Kidney (tissue), 14 donors: ENCODE measurements around the gene HNF1B. TPM values are rescaled to one million over a fixed set of nuclear protein-coding genes. Genes with fewer than 3 reads are reported as not detected.
"Not testable (repeated sequence)": the region's sequence is repeated elsewhere in the genome, so short reads cannot be mapped to it uniquely, and the experiment has no call there.

Experiments used
- DNase-seq, 5 donors: peaks; one replicate each; pipeline ENCODE4 v3.0.0-alpha.2; 2013 to 2020
- FAIRE-seq: peaks from 2 replicates; lab custom pipeline; 2012; peaks lifted over from hg19 to GRCh38; lab: Jason Lieb, UNC
- H3K27ac ChIP-seq, 2 donors: one replicate each; pipeline ENCODE4 v1.7.0; 2013; ENCODE audit warnings: low read depth in 2 of 2, low read length in 2 of 2, inconsistent platforms in 1 of 2
- H3K27me3 ChIP-seq: one replicate; pipeline ENCODE4 v1.7.1; 2013; ENCODE audit warnings: low read length, inconsistent platforms; ENCODE audit not compliant: control insufficient read depth, insufficient read depth
- H3K36me3 ChIP-seq, 3 donors: one replicate each; pipeline versions ENCODE4 v1.7.0 to v1.7.1; 2013; ENCODE audit warnings: low read length in 3 of 3, control low read depth in 1 of 3, inconsistent platforms in 1 of 3; ENCODE audit not compliant: insufficient read depth in 3 of 3, control insufficient read depth in 2 of 3
- H3K4me1 ChIP-seq, 3 donors: one replicate each; pipeline versions ENCODE4 v1.7.0 to v1.7.1; 2013; ENCODE audit warnings: low read length in 3 of 3, inconsistent platforms in 1 of 3, low read depth in 1 of 3; ENCODE audit not compliant: control insufficient read depth in 2 of 3, insufficient read depth in 2 of 3
- H3K4me3 ChIP-seq, 3 donors: one replicate each; pipeline versions ENCODE4 v1.7.0 to v1.8.1; 2013; ENCODE audit warnings: low read length in 3 of 3, control low read depth in 1 of 3, inconsistent platforms in 1 of 3
- H3K9ac ChIP-seq, 3 donors: one replicate each; pipeline versions ENCODE4 v1.7.0 to v1.7.1; 2013; ENCODE audit warnings: low read length in 3 of 3, control low read depth in 1 of 3, inconsistent platforms in 1 of 3
- H3K9me3 ChIP-seq, 3 donors: one replicate each; pipeline versions ENCODE4 v1.7.0 to v1.7.1; 2013; ENCODE audit warnings: low read length in 3 of 3, control low read depth in 1 of 3, inconsistent platforms in 1 of 3; ENCODE audit not compliant: control insufficient read depth in 2 of 3, insufficient read depth in 1 of 3
- intact Hi-C: fragments of 100-400 bp; cut with DNase I; formaldehyde crosslinking; loops from one replicate; pipeline ENCODE4 v1.11.1; 2022
- polyA plus RNA-seq: library from polyadenylated mRNA; stranded (reverse); fragments of 350-450 nt; fragmentation: Illumina TruSeq; extraction: RNeasy Lipid Tissue Mini Kit (QIAGEN cat#74804); gene quantifications from one replicate; pipeline ENCODE4 v1.2.3, GENCODE V29; 2014; ENCODE audit warnings: low read depth, low replicate concordance; ENCODE audit not compliant: insufficient read depth
- total RNA-seq: library from RNA; stranded (reverse); fragmentation: NEBNext Ultra II Directional; extraction: Animal tissue kit (Norgen Biotek cat#: 25700); gene quantifications from one replicate; pipeline ENCODE4 v1.2.1, GENCODE V29; 2021
- TF ChIP-seq, protein P1 (sequence below): IDR thresholded peaks from 3 replicates; pipeline ENCODE4 v1.5.1; 2012; ENCODE audit warnings: mild to moderate bottlenecking, moderate library complexity, borderline replicate concordance; ENCODE audit not compliant: insufficient read depth; ENCODE audit errors: extremely low read depth
- donor health status: control.
- donor health status: control.
- donor health status: control.
- donor health status: control.
- donor health status: control.
- donor health status: DM: yes; HTN: yes; CAD: no.
- donor health status: Normal renal cell carcinoma (clear cell type).

HNF1B gene
- total and polyA plus RNA-seq, 2 donors from 2014 or later, result 84.1 to 185 TPM

GRCh38 chr17:37683454-37683984 lies 61.3 kb downstream of the HNF1B start:
- no peaks in the 10 kb centered on the region for H3K4me1 ChIP-seq
- H3K9ac ChIP-seq, result no peak overlapping the region
- TF ChIP-seq, protein P1, sequence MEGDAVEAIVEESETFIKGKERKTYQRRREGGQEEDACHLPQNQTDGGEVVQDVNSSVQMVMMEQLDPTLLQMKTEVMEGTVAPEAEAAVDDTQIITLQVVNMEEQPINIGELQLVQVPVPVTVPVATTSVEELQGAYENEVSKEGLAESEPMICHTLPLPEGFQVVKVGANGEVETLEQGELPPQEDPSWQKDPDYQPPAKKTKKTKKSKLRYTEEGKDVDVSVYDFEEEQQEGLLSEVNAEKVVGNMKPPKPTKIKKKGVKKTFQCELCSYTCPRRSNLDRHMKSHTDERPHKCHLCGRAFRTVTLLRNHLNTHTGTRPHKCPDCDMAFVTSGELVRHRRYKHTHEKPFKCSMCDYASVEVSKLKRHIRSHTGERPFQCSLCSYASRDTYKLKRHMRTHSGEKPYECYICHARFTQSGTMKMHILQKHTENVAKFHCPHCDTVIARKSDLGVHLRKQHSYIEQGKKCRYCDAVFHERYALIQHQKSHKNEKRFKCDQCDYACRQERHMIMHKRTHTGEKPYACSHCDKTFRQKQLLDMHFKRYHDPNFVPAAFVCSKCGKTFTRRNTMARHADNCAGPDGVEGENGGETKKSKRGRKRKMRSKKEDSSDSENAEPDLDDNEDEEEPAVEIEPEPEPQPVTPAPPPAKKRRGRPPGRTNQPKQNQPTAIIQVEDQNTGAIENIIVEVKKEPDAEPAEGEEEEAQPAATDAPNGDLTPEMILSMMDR, result no peak
- no peak overlapping the region for H3K27ac ChIP-seq
- peaks cover 0 to 21% (median 0%) of the 10 kb centered on the region in 3 donors for H3K36me3 ChIP-seq
- H3K9me3 ChIP-seq, result no peaks in the 10 kb centered on the region
- DNase-seq, result no peak
- H3K27me3 ChIP-seq, result no peaks in the 10 kb centered on the region
- intact Hi-C loops, result no loop called here
- no peak overlapping the region for H3K4me3 ChIP-seq
- FAIRE-seq, result no peak

GRCh38 chr17:37682007-37682406 lies 62.9 kb downstream of the HNF1B start:
- FAIRE-seq (no peak), DNase-seq (no peak)
- no peaks in the 10 kb centered on the region for H3K27me3 ChIP-seq
- H3K4me1 ChIP-seq, result no peaks in the 10 kb centered on the region
- intact Hi-C loops, result no loop called here
- H3K4me3 ChIP-seq, result no peak overlapping the region
- TF ChIP-seq, protein P1, result no peak
- peaks cover 0 to 11% (median 0%) of the 10 kb centered on the region in 3 donors for H3K36me3 ChIP-seq
- no peaks in the 10 kb centered on the region for H3K9me3 ChIP-seq
- no peak overlapping the region for H3K9ac ChIP-seq
- no peak overlapping the region for H3K27ac ChIP-seq

GRCh38 chr17:37679995-37680394 lies 64.9 kb downstream of the HNF1B start:
- H3K27me3 ChIP-seq, DNase-seq, H3K27ac ChIP-seq, H3K9me3 ChIP-seq, FAIRE-seq, H3K9ac ChIP-seq, H3K36me3 ChIP-seq, H3K4me1 ChIP-seq, H3K4me3 ChIP-seq, intact Hi-C loops: not testable (repeated sequence)

DNA sequence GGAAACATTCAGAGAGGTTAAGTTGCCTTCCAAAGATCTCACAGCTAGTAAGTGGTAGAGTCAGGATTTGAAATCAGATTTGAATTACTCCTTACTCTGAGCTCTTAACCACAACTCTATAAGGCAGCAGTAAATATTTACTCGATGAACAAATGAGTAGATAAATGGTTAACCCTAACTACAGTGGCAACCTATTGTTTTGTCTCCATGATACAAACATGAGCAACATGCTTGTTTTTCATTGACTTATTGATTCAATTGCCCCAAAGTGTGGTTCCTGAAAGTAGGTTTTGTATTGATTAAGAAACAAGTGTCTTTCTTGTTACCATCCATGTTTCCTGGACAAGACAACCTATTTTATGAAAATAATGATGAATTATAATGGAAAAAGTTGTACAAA lies 66.8 kb downstream of the HNF1B start:
- Histone ChIP-seq H3K4me3 (no peak overlapping the region), H3K36me3 (no peaks in the 10 kb centered on the region), H3K4me1 (peaks cover 0 to 4% (median 4%) of the 10 kb centered on the region in 3 donors), H3K9me3 (no peaks in the 10 kb centered on the region), H3K27me3 (no peaks in the 10 kb centered on the region), H3K9ac (no peak overlapping the region), H3K27ac (no peak overlapping the region)
- TF ChIP-seq, protein P1, result no peak
- no peak for DNase-seq
- intact Hi-C loops, result no loop called here
- no peak for FAIRE-seq
